GM19023 (cell line): Measurements from ENCODE around the gene CFAP20.
"Not testable (repeated sequence)": the region's sequence is repeated elsewhere in the genome, so short reads cannot be mapped to it uniquely, and the experiment has no call there.

Experiments used
- ATAC-seq: cut with Tn5 transposase; IDR thresholded peaks from one replicate; pipeline ENCODE4 v1.9.1; 2021; ENCODE audit warnings: mild to moderate bottlenecking, moderate library complexity; ENCODE audit not compliant: unreplicated experiment

Gene CFAP20

GRCh38 chr16:58098207-58099096 lies 30.7 kb downstream of the CFAP20 start:
- no peak for ATAC-seq

- no peak for ATAC-seq
These were observed 32.9 kb downstream of the CFAP20 start for GRCh38 chr16:58096249-58096648.

GRCh38 chr16:58095575-58095960 lies 33.6 kb downstream of the CFAP20 start:
- ATAC-seq: not testable (repeated sequence)

- ATAC-seq: no peak
These were observed 34.2 kb downstream of the CFAP20 start for GRCh38 chr16:58094791-58095574.

- ATAC-seq: no peak
These were observed 35.2 kb downstream of the CFAP20 start for GRCh38 chr16:58094026-58094425.

GRCh38 chr16:58090396-58090795 lies 38.8 kb downstream of the CFAP20 start:
- not testable (repeated sequence) for ATAC-seq

GRCh38 chr16:58088091-58088490 lies 41.1 kb downstream of the CFAP20 start:
- no peak for ATAC-seq

- ATAC-seq: no peak
These were observed 41.8 kb downstream of the CFAP20 start for GRCh38 chr16:58087209-58087913.

- ATAC-seq: no peak
These were observed 42.6 kb downstream of the CFAP20 start for GRCh38 chr16:58086381-58087208.

- ATAC-seq: no peak
These were observed 43.5 kb downstream of the CFAP20 start for GRCh38 chr16:58085584-58086251.

- no peak for ATAC-seq
These were observed 44.0 kb downstream of the CFAP20 start for GRCh38 chr16:58085171-58085570.

GRCh38 chr16:58084635-58085034 lies 44.5 kb downstream of the CFAP20 start:
- no peak for ATAC-seq

GRCh38 chr16:58082381-58082780 lies 46.8 kb downstream of the CFAP20 start:
- no peak for ATAC-seq

- not testable (repeated sequence) for ATAC-seq
These were observed 48.5 kb downstream of the CFAP20 start for GRCh38 chr16:58080657-58081056.

- no peak for ATAC-seq
These were observed 51.4 kb downstream of the CFAP20 start for GRCh38 chr16:58077796-58078195.

GRCh38 chr16:58076514-58076913 lies 52.7 kb downstream of the CFAP20 start:
- no peak for ATAC-seq

GRCh38 chr16:58074657-58075056 lies 54.5 kb downstream of the CFAP20 start:
- no peak for ATAC-seq

GRCh38 chr16:58073086-58073485 lies 56.1 kb downstream of the CFAP20 start:
- not testable (repeated sequence) for ATAC-seq

GRCh38 chr16:58072134-58072533 lies 57.0 kb downstream of the CFAP20 start:
- not testable (repeated sequence) for ATAC-seq

- ATAC-seq: no peak
These were observed 58.6 kb downstream of the CFAP20 start for GRCh38 chr16:58070585-58070984.
